ENCODE results near the gene SGPL1. TPM values are rescaled to one million over a fixed set of nuclear protein-coding genes. Genes with fewer than 3 reads are reported as not detected.

Gene SGPL1
- total RNA-seq, 1 experiment from 2014 or later: 52.6 TPM

DNA sequence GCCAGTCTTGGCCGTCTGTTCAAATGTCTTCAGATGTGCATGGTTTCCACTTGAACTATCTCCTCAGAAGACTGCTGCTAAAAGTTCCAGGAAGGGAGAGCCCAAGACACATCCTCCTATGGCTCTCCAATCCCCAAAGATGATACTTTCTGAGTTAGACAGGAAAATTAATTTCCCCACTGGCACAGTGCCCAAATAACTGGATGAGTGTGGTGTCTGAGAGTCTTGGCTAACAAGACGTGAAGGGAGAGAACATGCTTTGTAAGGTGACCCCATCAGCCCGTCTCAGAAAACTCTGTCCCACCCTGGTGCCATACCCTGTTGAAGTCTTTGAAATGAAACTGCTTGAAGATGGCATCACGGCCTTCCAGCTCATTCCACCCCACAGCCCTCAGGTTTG lies 69.7 kb downstream of the SGPL1 start:
- H2BK120ac ChIP-seq (ENCODE audit: low read depth, low read length, poor library complexity, severe bottlenecking): no peak overlapping the region
- H3K18ac ChIP-seq (ENCODE audit: insufficient read length, low read depth, low read length): no peak overlapping the region
- H3K27ac Mint-ChIP-seq: no peak overlapping the region
- TF ChIP-seq, protein P1, sequence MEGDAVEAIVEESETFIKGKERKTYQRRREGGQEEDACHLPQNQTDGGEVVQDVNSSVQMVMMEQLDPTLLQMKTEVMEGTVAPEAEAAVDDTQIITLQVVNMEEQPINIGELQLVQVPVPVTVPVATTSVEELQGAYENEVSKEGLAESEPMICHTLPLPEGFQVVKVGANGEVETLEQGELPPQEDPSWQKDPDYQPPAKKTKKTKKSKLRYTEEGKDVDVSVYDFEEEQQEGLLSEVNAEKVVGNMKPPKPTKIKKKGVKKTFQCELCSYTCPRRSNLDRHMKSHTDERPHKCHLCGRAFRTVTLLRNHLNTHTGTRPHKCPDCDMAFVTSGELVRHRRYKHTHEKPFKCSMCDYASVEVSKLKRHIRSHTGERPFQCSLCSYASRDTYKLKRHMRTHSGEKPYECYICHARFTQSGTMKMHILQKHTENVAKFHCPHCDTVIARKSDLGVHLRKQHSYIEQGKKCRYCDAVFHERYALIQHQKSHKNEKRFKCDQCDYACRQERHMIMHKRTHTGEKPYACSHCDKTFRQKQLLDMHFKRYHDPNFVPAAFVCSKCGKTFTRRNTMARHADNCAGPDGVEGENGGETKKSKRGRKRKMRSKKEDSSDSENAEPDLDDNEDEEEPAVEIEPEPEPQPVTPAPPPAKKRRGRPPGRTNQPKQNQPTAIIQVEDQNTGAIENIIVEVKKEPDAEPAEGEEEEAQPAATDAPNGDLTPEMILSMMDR (conservative IDR thresholded peaks at IDR 0.05): no peak
- peaks cover 13 to 32% (median 25%) of the 10 kb centered on the region in 3 experiments; a peak in 6 of 7 replicates for H3K36me3 Mint-ChIP-seq (ENCODE audit: insufficient read depth in 1 of 3, low read depth in 3 of 3)
- no peaks in the 10 kb centered on the region for H3K27me3 ChIP-seq (ENCODE audit: insufficient read depth, low read length)
- H3K4me2 ChIP-seq (ENCODE audit: insufficient read depth, insufficient read length, low read length): no peak overlapping the region
- no peak overlapping the region for H2AK5ac ChIP-seq (ENCODE audit: insufficient read length, low read length)
- H4K20me1 ChIP-seq (ENCODE audit: control insufficient read depth, insufficient read depth, insufficient read length): no peaks in the 10 kb centered on the region
- no peak overlapping the region for H2AFZ ChIP-seq (ENCODE audit: low read length)
- no peak for DNase-seq
- H3K14ac ChIP-seq (ENCODE audit: insufficient read depth, low read length): no peak overlapping the region
- H3K27ac ChIP-seq (ENCODE audit: insufficient read length, low read depth, low read length): no peak overlapping the region
- no peak overlapping the region for H2BK12ac ChIP-seq (ENCODE audit: insufficient read length, low read depth, low read length)
- WGBS (ENCODE audit: extremely low coverage, insufficient read length, low lambda C conversion rate): no CpG with 5 or more reads among the region's 4 CpGs
- no peak overlapping the region for H3K56ac ChIP-seq (ENCODE audit: insufficient read length, low read depth, low read length)
- H3K4me1 ChIP-seq (ENCODE audit: insufficient read depth, low read length): peaks cover 5% of the 10 kb centered on the region; the same call in 1 of the 2 replicates
- H3K9me3 Mint-ChIP-seq: no peaks in the 10 kb centered on the region
- peaks cover 18 to 23% of the 10 kb centered on the region in 2 experiments for H3K4me1 Mint-ChIP-seq
- no peaks in the 10 kb centered on the region for H3K79me1 ChIP-seq (ENCODE audit: insufficient read depth, low read depth, low read length, poor library complexity, severe bottlenecking)
- H4K91ac ChIP-seq (ENCODE audit: insufficient read length, low read depth, low read length): no peak overlapping the region
- no peaks in the 10 kb centered on the region for H3K9me3 ChIP-seq (ENCODE audit: control insufficient read depth, low read depth, low read length)
- no peak overlapping the region for H3T11ph ChIP-seq (ENCODE audit: low read length)
- no peak overlapping the region for H3K9ac ChIP-seq (ENCODE audit: extremely low read depth, insufficient read length, low read length)
- H3K4ac ChIP-seq (ENCODE audit: low read depth, low read length): no peak overlapping the region
- no peak overlapping the region for H4K5ac ChIP-seq (ENCODE audit: insufficient read length, low read depth, low read length)
- no peaks in the 10 kb centered on the region for H3K27me3 Mint-ChIP-seq (ENCODE audit: low read depth)
- H3K23ac ChIP-seq (ENCODE audit: insufficient read length, low read depth, low read length): no peak overlapping the region
- H3K79me2 ChIP-seq (ENCODE audit: insufficient read depth, low read length): no peaks in the 10 kb centered on the region
- no peak overlapping the region for H2BK5ac ChIP-seq (ENCODE audit: insufficient read length, low read length)
- no peak overlapping the region for H2BK15ac ChIP-seq (ENCODE audit: low read depth, low read length)
- H4K8ac ChIP-seq (replicated peaks; ENCODE audit: insufficient read length, low read depth, low read length): no peak overlapping the region
- no peak overlapping the region for H2BK20ac ChIP-seq (ENCODE audit: low read depth, low read length, poor library complexity, severe bottlenecking)
- peaks cover 4% of the 10 kb centered on the region for H3K23me2 ChIP-seq (ENCODE audit: insufficient read length, low read depth, low read length, poor library complexity, severe bottlenecking)
- no peak overlapping the region for H3K4me3 Mint-ChIP-seq
